HEK293 (cell line): Measurements from ENCODE around the gene MVB12B.

Source experiments
- HOXC10 ChIP-seq: sonication (generic); formaldehyde crosslinking; IDR thresholded peaks from 2 replicates; pipeline ENCODE4 v1.8.1; 2023; ENCODE audit warnings: mild to moderate bottlenecking, missing genetic modification reagents
- ZFP3 ChIP-seq: fragments of 450-650 bp; formaldehyde crosslinking; IDR thresholded peaks from 2 replicates; pipeline ENCODE4 v1.5.1; 2016; ENCODE audit warnings: low read depth, missing biosample characterization, missing genetic modification characterization
- ZNF292 ChIP-seq: fragments of 450-650 bp; formaldehyde crosslinking; IDR thresholded peaks from 2 replicates; pipeline ENCODE4 v1.5.1; 2016; ENCODE audit warnings: low read depth, missing biosample characterization, missing genetic modification characterization, borderline replicate concordance
- ZNF426 ChIP-seq: fragments of 450-650 bp; formaldehyde crosslinking; IDR thresholded peaks from 2 replicates; pipeline ENCODE4 v1.5.1; 2017; ENCODE audit warnings: missing biosample characterization, missing genetic modification characterization, mild to moderate bottlenecking, inconsistent platforms, moderate library complexity
- TF ChIP-seq, protein P1 (sequence below): fragments of 450-650 bp; formaldehyde crosslinking; IDR thresholded peaks from 2 replicates; pipeline ENCODE4 v1.5.1; 2016; ENCODE audit warnings: missing biosample characterization, missing genetic modification characterization
- TF ChIP-seq, protein P2 (sequence below): fragments of 450-650 bp; formaldehyde crosslinking; IDR thresholded peaks from 2 replicates; pipeline ENCODE4 v1.5.1; 2016; ENCODE audit warnings: missing biosample characterization, missing genetic modification characterization
- TF ChIP-seq, protein P3 (sequence below): fragments of 450-650 bp; formaldehyde crosslinking; IDR thresholded peaks from 2 replicates; pipeline ENCODE4 v1.5.1; 2016; ENCODE audit warnings: missing biosample characterization, missing genetic modification characterization
- TF ChIP-seq, protein P4 (sequence below): fragments of 450-650 bp; formaldehyde crosslinking; IDR thresholded peaks from 2 replicates; pipeline ENCODE4 v1.5.1; 2017; ENCODE audit warnings: missing biosample characterization, missing genetic modification characterization

DNA sequence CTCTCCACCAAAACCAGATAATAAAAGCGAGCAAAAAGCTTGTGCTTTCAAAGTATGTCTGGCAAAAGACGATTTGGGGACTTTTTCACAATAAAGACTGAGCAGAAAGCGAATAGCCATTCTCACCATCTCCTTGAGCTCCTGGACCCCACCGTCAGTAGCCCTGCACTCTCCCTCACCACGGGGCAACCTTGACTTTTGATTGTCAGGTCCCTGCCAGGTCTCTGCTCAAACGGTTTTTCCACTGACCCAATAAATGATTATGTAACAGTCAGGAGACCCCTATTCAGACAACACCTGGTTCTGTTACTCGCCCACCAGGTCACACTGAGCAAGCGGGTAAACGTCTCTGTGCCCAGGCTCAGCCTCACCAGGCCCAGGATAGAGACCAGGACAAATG lies 131.3 kb downstream of the MVB12B start:
- no peak for TF ChIP-seq ZNF426 (tag by site-specific recombination)
- TF ChIP-seq ZFP3 = no peak
- TF ChIP-seq, protein P1, sequence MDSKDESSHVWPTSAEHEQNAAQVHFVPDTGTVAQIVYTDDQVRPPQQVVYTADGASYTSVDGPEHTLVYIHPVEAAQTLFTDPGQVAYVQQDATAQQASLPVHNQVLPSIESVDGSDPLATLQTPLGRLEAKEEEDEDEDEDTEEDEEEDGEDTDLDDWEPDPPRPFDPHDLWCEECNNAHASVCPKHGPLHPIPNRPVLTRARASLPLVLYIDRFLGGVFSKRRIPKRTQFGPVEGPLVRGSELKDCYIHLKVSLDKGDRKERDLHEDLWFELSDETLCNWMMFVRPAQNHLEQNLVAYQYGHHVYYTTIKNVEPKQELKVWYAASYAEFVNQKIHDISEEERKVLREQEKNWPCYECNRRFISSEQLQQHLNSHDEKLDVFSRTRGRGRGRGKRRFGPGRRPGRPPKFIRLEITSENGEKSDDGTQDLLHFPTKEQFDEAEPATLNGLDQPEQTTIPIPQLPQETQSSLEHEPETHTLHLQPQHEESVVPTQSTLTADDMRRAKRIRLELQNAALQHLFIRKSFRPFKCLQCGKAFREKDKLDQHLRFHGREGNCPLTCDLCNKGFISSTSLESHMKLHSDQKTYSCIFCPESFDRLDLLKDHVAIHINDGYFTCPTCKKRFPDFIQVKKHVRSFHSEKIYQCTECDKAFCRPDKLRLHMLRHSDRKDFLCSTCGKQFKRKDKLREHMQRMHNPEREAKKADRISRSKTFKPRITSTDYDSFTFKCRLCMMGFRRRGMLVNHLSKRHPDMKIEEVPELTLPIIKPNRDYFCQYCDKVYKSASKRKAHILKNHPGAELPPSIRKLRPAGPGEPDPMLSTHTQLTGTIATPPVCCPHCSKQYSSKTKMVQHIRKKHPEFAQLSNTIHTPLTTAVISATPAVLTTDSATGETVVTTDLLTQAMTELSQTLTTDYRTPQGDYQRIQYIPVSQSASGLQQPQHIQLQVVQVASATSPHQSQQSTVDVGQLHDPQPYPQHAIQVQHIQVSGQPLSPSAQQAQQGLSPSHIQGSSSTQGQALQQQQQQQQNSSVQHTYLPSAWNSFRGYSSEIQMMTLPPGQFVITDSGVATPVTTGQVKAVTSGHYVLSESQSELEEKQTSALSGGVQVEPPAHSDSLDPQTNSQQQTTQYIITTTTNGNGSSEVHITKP (tag by site-specific recombination) = no peak
- no peak for TF ChIP-seq HOXC10 (CRISPR knock-in tag)
- TF ChIP-seq, protein P2, sequence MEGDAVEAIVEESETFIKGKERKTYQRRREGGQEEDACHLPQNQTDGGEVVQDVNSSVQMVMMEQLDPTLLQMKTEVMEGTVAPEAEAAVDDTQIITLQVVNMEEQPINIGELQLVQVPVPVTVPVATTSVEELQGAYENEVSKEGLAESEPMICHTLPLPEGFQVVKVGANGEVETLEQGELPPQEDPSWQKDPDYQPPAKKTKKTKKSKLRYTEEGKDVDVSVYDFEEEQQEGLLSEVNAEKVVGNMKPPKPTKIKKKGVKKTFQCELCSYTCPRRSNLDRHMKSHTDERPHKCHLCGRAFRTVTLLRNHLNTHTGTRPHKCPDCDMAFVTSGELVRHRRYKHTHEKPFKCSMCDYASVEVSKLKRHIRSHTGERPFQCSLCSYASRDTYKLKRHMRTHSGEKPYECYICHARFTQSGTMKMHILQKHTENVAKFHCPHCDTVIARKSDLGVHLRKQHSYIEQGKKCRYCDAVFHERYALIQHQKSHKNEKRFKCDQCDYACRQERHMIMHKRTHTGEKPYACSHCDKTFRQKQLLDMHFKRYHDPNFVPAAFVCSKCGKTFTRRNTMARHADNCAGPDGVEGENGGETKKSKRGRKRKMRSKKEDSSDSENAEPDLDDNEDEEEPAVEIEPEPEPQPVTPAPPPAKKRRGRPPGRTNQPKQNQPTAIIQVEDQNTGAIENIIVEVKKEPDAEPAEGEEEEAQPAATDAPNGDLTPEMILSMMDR (tag by site-specific recombination) = no peak
- TF ChIP-seq ZNF292 (tag by site-specific recombination) = no peak
- TF ChIP-seq, protein P3, sequence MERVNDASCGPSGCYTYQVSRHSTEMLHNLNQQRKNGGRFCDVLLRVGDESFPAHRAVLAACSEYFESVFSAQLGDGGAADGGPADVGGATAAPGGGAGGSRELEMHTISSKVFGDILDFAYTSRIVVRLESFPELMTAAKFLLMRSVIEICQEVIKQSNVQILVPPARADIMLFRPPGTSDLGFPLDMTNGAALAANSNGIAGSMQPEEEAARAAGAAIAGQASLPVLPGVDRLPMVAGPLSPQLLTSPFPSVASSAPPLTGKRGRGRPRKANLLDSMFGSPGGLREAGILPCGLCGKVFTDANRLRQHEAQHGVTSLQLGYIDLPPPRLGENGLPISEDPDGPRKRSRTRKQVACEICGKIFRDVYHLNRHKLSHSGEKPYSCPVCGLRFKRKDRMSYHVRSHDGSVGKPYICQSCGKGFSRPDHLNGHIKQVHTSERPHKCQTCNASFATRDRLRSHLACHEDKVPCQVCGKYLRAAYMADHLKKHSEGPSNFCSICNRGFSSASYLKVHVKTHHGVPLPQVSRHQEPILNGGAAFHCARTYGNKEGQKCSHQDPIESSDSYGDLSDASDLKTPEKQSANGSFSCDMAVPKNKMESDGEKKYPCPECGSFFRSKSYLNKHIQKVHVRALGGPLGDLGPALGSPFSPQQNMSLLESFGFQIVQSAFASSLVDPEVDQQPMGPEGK = no peak
- TF ChIP-seq, protein P4, sequence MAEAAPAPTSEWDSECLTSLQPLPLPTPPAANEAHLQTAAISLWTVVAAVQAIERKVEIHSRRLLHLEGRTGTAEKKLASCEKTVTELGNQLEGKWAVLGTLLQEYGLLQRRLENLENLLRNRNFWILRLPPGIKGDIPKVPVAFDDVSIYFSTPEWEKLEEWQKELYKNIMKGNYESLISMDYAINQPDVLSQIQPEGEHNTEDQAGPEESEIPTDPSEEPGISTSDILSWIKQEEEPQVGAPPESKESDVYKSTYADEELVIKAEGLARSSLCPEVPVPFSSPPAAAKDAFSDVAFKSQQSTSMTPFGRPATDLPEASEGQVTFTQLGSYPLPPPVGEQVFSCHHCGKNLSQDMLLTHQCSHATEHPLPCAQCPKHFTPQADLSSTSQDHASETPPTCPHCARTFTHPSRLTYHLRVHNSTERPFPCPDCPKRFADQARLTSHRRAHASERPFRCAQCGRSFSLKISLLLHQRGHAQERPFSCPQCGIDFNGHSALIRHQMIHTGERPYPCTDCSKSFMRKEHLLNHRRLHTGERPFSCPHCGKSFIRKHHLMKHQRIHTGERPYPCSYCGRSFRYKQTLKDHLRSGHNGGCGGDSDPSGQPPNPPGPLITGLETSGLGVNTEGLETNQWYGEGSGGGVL (tag by site-specific recombination) = no peak
